Mucosa of rectum (tissue), 2 donors: ENCODE results near the gene XYLT1.

Experiments used
- H3K27ac ChIP-seq, 2 donors: one replicate each; pipeline ENCODE4 v1.7.0; 2013; ENCODE audit warnings: inconsistent platforms in 2 of 2, low read depth in 2 of 2, low read length in 2 of 2
- H3K27me3 ChIP-seq, 2 donors: one replicate each; pipeline ENCODE4 v1.7.0; 2013; ENCODE audit warnings: low read length in 2 of 2; ENCODE audit not compliant: control insufficient read depth in 2 of 2, insufficient read depth in 2 of 2
- H3K36me3 ChIP-seq, 2 donors: one replicate each; pipeline ENCODE4 v1.7.0; 2013; ENCODE audit warnings: low read length in 2 of 2; ENCODE audit not compliant: control insufficient read depth in 2 of 2, insufficient read depth in 2 of 2
- H3K4me1 ChIP-seq, 2 donors: one replicate each; pipeline ENCODE4 v1.7.0; 2013; ENCODE audit warnings: low read length in 2 of 2, mild to moderate bottlenecking in 1 of 2; ENCODE audit not compliant: control insufficient read depth in 2 of 2, insufficient read depth in 2 of 2
- H3K4me3 ChIP-seq, 2 donors: one replicate each; pipeline ENCODE4 v1.7.0; 2013; ENCODE audit warnings: low read length in 2 of 2
- H3K9ac ChIP-seq, 2 donors: one replicate each; pipeline ENCODE4 v1.7.0; 2013; ENCODE audit warnings: low read length in 2 of 2, low read depth in 1 of 2, mild to moderate bottlenecking in 1 of 2
- H3K9me3 ChIP-seq, 2 donors: one replicate each; pipeline ENCODE4 v1.7.0; 2013; ENCODE audit warnings: low read length in 2 of 2; ENCODE audit not compliant: control insufficient read depth in 2 of 2
- donor health status: healthy.
- donor health status: Normal muscosa, but diverticular disease.

The XYLT1 gene

GRCh38 chr16:17069681-17070080 lies 401.1 kb downstream of the XYLT1 start:
- Histone ChIP-seq H3K4me3 (no peak overlapping the region), H3K27me3 (no peaks in the 10 kb centered on the region), H3K4me1 (peaks cover 5 to 6% of the 10 kb centered on the region in 2 donors), H3K9ac (no peak overlapping the region), H3K36me3 (no peaks in the 10 kb centered on the region), H3K27ac (no peak overlapping the region), H3K9me3 (no peaks in the 10 kb centered on the region)

- no peaks in the 10 kb centered on the region for H3K9me3 ChIP-seq
- H3K27me3 ChIP-seq, result no peaks in the 10 kb centered on the region
- H3K9ac ChIP-seq, result no peak overlapping the region
- peaks cover 5 to 6% of the 10 kb centered on the region in 2 donors for H3K4me1 ChIP-seq
- H3K27ac ChIP-seq, result no peak overlapping the region
- no peak overlapping the region for H3K4me3 ChIP-seq
- H3K36me3 ChIP-seq, result no peaks in the 10 kb centered on the region
Observed at GRCh38 chr16:17068524-17068923, 402.2 kb downstream of the XYLT1 start.

- Histone ChIP-seq H3K27me3 (no peaks in the 10 kb centered on the region), H3K9me3 (no peaks in the 10 kb centered on the region), H3K4me1 (peaks cover 5 to 6% of the 10 kb centered on the region in 2 donors), H3K36me3 (no peaks in the 10 kb centered on the region), H3K4me3 (no peak overlapping the region), H3K9ac (no peak overlapping the region), H3K27ac (no peak overlapping the region)
Observed at GRCh38 chr16:17067882-17068281, 402.9 kb downstream of the XYLT1 start.

- Histone ChIP-seq H3K9me3 (no peaks in the 10 kb centered on the region), H3K36me3 (no peaks in the 10 kb centered on the region), H3K27ac (no peak overlapping the region), H3K4me3 (no peak overlapping the region), H3K9ac (no peak overlapping the region), H3K4me1 (no peaks in the 10 kb centered on the region), H3K27me3 (no peaks in the 10 kb centered on the region)
Observed at GRCh38 chr16:17063201-17064139, 407.3 kb downstream of the XYLT1 start.

GRCh38 chr16:17062676-17063075 lies 408.1 kb downstream of the XYLT1 start:
- H3K9ac ChIP-seq, result no peak overlapping the region
- no peak overlapping the region for H3K4me3 ChIP-seq

GRCh38 chr16:17061326-17061725 lies 409.4 kb downstream of the XYLT1 start:
- no peak overlapping the region for H3K4me3 ChIP-seq
- no peaks in the 10 kb centered on the region for H3K9me3 ChIP-seq
- no peaks in the 10 kb centered on the region for H3K36me3 ChIP-seq
- H3K9ac ChIP-seq, result no peak overlapping the region
- no peaks in the 10 kb centered on the region for H3K4me1 ChIP-seq
- no peaks in the 10 kb centered on the region for H3K27me3 ChIP-seq
- H3K27ac ChIP-seq, result no peak overlapping the region

More at GRCh38 chr16:17062676-17063075, 408.1 kb downstream of the XYLT1 start:
- H3K36me3 ChIP-seq, result no peaks in the 10 kb centered on the region
- no peaks in the 10 kb centered on the region for H3K27me3 ChIP-seq
- no peaks in the 10 kb centered on the region for H3K4me1 ChIP-seq
- no peak overlapping the region for H3K27ac ChIP-seq
- H3K9me3 ChIP-seq, result no peaks in the 10 kb centered on the region

GRCh38 chr16:17058471-17058870 lies 412.3 kb downstream of the XYLT1 start:
- Histone ChIP-seq H3K9me3 (no peaks in the 10 kb centered on the region), H3K4me1 (no peaks in the 10 kb centered on the region), H3K4me3 (no peak overlapping the region), H3K9ac (no peak overlapping the region), H3K36me3 (no peaks in the 10 kb centered on the region), H3K27me3 (no peaks in the 10 kb centered on the region), H3K27ac (no peak overlapping the region)

GRCh38 chr16:17056666-17057065 lies 414.1 kb downstream of the XYLT1 start:
- H3K27ac ChIP-seq, result no peak overlapping the region
- no peaks in the 10 kb centered on the region for H3K27me3 ChIP-seq
- no peaks in the 10 kb centered on the region for H3K36me3 ChIP-seq
- H3K4me3 ChIP-seq, result no peak overlapping the region
- no peaks in the 10 kb centered on the region for H3K4me1 ChIP-seq
- no peak overlapping the region for H3K9ac ChIP-seq
- no peaks in the 10 kb centered on the region for H3K9me3 ChIP-seq

GRCh38 chr16:17053536-17054160 lies 417.1 kb downstream of the XYLT1 start:
- Histone ChIP-seq H3K9me3 (peaks cover 2% of the 10 kb centered on the region in 2 donors), H3K4me1 (no peaks in the 10 kb centered on the region), H3K27me3 (no peaks in the 10 kb centered on the region), H3K9ac (no peak overlapping the region), H3K36me3 (no peaks in the 10 kb centered on the region), H3K27ac (no peak overlapping the region), H3K4me3 (no peak overlapping the region)
